Measurements from ENCODE around the gene HNF4A. TPM values are rescaled to one million over a fixed set of nuclear protein-coding genes. Genes with fewer than 3 reads are reported as not detected.

Gene HNF4A
- total and polyA plus RNA-seq, 2 of the 13 experiments (the other 11 are each of a cell fraction or from before 2014, with no cell fraction given), result 80.9 to 169 TPM

GRCh38 chr20:44461142-44461802, 105.8 kb downstream of the HNF4A start (continued):
- TF ChIP-seq BCL3 (CRISPR knock-in tag; IDR thresholded peaks at IDR 0.05) (no peak), ZNF7 (CRISPR knock-in tag; IDR thresholded peaks at IDR 0.05) (no peak), RBAK (CRISPR knock-in tag; IDR thresholded peaks at IDR 0.05) (no peak), ETV5 (CRISPR knock-in tag; IDR thresholded peaks at IDR 0.05; ENCODE audit: borderline replicate concordance) (peak; percentile 89; the same call in 1 of the 2 replicates), SAP130 (CRISPR knock-in tag; IDR thresholded peaks at IDR 0.05; ENCODE audit: low read depth) (peak; percentile 47; the same call in 1 of the 2 replicates), AHR (CRISPR knock-in tag; IDR thresholded peaks at IDR 0.05) (no peak), DDIT3 (CRISPR knock-in tag; IDR thresholded peaks at IDR 0.05) (no peak), TOE1 (CRISPR knock-in tag; IDR thresholded peaks at IDR 0.05) (no peak), RAD21 (CRISPR knock-in tag; IDR thresholded peaks at IDR 0.05) (0 out of 2 replicates have a peak, but pooled peaks have one; percentile 1), NONO (IDR thresholded peaks at IDR 0.05) (no peak), NONO (CRISPR knock-in tag; conservative IDR thresholded peaks at IDR 0.05) (no peak; the same call in 1 of the 2 replicates), HOXD1 (CRISPR knock-in tag; IDR thresholded peaks at IDR 0.05) (no peak), ZNF678 (CRISPR knock-in tag; IDR thresholded peaks at IDR 0.05) (no peak), ZNF282 (IDR thresholded peaks at IDR 0.05; ENCODE audit: partially characterized antibody) (no peak), ZNF772 (CRISPR knock-in tag; IDR thresholded peaks at IDR 0.05) (no peak), ZNF484 (CRISPR knock-in tag; IDR thresholded peaks at IDR 0.05; ENCODE audit: borderline replicate concordance, low read depth) (no peak), CENPBD1 (CRISPR knock-in tag; IDR thresholded peaks at IDR 0.05; ENCODE audit: borderline replicate concordance, low read depth) (no peak), NFAT5 (CRISPR knock-in tag; IDR thresholded peaks at IDR 0.05) (no peak), ZNF510 (CRISPR knock-in tag; IDR thresholded peaks at IDR 0.05; ENCODE audit: low read depth) (no peak)
- TF ChIP-seq, protein P1, sequence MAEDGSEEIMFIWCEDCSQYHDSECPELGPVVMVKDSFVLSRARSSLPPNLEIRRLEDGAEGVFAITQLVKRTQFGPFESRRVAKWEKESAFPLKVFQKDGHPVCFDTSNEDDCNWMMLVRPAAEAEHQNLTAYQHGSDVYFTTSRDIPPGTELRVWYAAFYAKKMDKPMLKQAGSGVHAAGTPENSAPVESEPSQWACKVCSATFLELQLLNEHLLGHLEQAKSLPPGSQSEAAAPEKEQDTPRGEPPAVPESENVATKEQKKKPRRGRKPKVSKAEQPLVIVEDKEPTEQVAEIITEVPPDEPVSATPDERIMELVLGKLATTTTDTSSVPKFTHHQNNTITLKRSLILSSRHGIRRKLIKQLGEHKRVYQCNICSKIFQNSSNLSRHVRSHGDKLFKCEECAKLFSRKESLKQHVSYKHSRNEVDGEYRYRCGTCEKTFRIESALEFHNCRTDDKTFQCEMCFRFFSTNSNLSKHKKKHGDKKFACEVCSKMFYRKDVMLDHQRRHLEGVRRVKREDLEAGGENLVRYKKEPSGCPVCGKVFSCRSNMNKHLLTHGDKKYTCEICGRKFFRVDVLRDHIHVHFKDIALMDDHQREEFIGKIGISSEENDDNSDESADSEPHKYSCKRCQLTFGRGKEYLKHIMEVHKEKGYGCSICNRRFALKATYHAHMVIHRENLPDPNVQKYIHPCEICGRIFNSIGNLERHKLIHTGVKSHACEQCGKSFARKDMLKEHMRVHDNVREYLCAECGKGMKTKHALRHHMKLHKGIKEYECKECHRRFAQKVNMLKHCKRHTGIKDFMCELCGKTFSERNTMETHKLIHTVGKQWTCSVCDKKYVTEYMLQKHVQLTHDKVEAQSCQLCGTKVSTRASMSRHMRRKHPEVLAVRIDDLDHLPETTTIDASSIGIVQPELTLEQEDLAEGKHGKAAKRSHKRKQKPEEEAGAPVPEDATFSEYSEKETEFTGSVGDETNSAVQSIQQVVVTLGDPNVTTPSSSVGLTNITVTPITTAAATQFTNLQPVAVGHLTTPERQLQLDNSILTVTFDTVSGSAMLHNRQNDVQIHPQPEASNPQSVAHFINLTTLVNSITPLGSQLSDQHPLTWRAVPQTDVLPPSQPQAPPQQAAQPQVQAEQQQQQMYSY (CRISPR knock-in tag; IDR thresholded peaks at IDR 0.05), result no peak
